Measurements from ENCODE around the gene ABCA2.

DNA sequence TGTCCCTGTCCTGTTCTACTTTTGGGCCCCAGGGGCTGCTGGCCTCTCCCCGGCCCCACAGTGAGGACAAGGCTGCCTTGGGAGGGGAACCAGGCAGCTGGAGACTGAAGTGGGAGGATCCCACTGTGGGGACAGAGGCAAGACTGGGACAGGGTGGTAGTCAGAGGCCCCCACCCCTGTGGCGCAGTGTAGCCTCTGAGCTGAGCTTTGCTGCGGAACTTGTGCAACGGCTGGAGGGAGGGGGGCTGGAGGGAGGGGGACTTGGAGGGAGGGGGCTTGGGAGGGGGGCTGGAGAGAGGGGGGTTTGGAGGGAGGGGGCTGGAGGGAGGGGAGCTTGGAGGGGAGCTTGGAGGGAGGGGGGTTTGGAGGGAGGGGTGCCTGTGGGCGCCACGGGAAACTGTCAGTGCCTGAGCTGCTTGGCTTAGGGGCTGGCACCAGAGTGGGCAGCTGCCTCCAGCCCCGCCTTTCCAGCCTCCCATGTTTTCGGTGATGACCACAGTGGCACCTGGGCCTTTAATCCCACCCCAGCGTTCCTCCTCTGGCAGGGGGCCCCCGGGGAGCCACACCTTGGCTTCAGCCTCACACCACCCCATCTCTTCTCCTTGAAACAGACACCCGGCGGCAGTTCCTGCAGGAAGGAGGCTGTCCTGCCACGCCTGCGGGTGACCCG lies 6.1 kb upstream of the ABCA2 start:
- TF ChIP-seq EZH2 (IDR thresholded peaks at IDR 0.05), result no peak
- TF ChIP-seq POLR2AphosphoS5 (IDR thresholded peaks at IDR 0.05; ENCODE audit: borderline replicate concordance, low read depth, low read length), result no peak

Measured in SK-N-MC (cell line).